HG02943 (cell line): ENCODE measurements around the gene EGF.
"Not testable (repeated sequence)": the region's sequence is repeated elsewhere in the genome, so short reads cannot be mapped to it uniquely, and the experiment has no call there.

ENCODE experiments used
- ATAC-seq: cut with Tn5 transposase; IDR thresholded peaks from one replicate; pipeline ENCODE4 v1.9.1; 2021; ENCODE audit warnings: mild to moderate bottlenecking, low read depth, moderate library complexity; ENCODE audit not compliant: unreplicated experiment

The EGF gene

GRCh38 chr4:109912706-109913595 lies at the start of gene EGF:
EGF (plus strand) TSS chr4:109912883; CDS start chr4:109913336, 453 bp downstream.
- no peak for ATAC-seq

- no peak for ATAC-seq
Measured at GRCh38 chr4:109864134-109864533, 48.5 kb upstream of the EGF start.

DNA sequence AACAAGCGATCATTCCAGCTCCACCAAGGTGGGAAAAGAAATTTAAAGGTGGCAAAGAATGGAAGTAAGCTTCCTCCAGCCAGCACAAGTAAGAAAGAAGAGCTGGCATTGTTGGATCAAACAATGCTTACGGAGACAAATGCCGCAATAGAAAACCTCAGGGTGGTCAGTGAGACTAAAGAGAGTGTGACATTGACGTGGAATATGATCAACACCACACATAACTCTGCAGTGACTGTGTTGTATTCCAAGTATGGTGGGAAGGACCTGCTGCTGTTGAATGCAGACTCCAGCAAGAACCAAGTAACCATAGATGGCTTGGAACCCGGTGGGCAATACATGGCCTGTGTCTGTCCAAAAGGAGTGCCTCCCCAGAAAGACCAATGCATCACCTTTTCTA lies 42.6 kb upstream of the EGF start:
- no peak for ATAC-seq

- ATAC-seq, result no peak
Measured at GRCh38 chr4:109872065-109872464, 40.6 kb upstream of the EGF start.

DNA sequence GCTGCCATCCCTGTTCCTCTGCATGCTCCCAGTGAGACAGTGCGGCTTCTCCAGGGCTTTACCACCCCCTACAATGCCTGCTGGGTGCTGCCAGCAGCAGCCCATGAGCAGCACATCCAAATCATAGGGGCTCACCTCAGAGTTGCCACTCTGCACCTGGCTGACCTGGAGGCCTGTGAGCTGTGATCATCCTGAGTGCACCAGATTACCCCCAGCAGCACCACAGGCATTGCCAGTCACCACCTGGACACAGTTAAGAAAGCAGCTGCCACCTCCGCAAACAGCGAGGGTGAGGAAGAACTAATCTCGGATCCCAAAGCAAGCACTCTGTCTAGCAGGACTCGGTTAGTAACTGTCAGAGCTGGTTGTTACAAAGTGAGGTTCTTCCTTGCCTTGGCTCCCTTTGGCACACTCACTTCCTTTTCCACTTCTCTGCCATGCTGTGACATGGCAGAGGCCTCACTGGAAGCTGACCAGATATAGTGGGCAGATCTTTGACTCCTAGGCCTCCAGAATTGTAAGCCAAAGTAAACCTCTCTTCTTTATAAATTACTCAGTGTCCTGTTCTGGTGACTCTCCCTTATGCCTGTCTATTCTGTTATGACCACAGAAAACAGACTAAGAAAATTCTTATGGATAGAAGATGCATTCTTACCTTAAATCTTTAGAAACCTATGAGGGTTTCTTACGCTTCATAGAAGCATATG lies 39.6 kb upstream of the EGF start:
- no peak for ATAC-seq

DNA sequence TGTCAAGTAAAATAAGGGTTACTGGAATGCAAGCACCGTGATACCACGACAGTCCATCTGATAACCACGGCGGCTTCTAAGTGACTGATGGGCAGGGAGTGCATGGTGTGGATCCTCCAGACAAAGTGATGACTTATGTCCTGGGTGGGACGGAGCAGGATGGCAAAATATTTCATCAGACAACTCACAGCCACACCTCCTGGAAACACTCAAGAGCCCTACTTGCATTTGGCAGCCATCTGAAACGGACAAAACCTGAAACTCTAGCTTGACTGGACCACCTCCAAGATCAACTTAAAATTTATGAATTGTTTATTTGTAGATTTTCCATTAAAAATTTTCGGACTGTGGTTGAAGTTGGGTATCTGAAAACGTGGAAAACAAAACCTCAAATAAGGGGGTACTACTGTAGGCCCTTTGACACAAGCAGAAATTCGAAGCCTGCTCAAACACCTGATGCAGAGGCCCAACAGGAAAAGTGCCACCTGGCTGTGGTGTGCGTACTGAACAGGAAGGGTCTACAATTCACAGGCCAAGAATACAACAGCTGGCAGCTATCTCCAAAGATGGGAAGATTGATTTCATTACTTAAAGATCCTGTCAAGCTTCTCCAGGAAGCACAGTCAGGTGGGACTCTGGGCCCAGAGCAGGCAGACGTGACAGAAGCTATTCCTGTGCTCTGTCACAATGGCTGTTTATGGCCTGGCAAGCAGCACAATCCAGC lies 38.7 kb upstream of the EGF start:
- no peak for ATAC-seq

DNA sequence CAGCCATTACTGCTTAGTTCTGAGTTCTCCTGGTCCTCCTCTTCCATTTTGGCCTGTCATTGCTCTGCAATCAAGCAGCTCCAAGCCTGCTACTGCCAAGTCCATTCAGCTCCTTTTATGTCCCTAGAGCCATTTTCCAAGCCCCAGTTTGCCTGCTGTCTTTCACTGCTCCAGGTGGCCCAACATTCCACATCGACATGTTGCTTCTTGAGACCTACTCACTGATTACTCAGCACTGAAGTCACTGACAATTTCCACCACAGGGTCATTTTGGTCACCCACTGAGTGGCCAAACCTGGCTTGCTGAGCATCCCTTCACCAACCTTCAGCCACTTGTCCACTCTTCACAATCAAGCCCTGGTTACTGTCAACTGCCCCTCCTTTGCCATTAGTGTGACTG lies 37.6 kb upstream of the EGF start:
- no peak for ATAC-seq

GRCh38 chr4:109875553-109875952 lies 37.1 kb upstream of the EGF start:
- not testable (repeated sequence) for ATAC-seq

- ATAC-seq, result no peak
Measured at GRCh38 chr4:109876634-109877265, 35.9 kb upstream of the EGF start.

GRCh38 chr4:109877400-109877799 lies 35.3 kb upstream of the EGF start:
- ATAC-seq, result peak; percentile 72

DNA sequence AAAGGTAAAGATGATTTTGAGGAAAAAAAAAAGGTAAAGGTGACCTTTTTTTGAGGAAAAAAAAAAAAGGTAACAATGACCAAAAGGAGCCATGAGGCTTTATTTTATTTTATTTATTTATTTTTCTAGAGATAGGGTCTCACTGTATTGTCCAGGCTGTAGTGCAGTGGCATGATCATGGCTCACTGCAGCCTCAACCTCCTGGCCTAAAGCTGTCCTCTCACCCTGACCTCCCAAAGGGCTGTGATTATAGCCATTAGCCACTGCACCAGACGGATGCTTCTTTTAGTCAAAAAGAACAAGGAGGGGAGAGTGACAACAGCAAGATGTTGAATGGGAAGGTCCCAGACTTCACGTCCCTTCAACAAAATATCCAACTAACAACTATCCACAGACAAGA lies 34.3 kb upstream of the EGF start:
- no peak for ATAC-seq

DNA sequence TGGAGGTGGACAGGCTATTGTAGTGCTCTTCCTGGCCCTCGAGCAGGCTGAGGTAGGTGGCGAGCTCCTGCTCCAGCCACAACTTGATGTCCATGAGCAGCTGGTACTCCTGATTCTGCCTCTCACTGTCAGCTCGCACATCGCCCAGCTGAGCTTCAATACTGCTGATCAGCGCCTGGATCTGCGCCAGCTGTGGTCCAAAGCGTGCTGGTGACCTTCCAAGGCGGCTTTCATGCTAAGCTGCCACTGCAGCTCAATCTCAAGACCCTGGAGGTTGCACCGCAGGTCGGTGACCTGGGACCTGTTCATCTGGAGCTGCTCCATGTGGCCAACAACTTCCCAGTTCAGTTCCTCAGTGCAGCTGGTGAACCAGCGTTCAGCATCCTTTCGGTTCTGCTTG lies 33.6 kb upstream of the EGF start:
- no peak for ATAC-seq

GRCh38 chr4:109879636-109880314 lies 32.9 kb upstream of the EGF start:
- no peak for ATAC-seq

GRCh38 chr4:109886303-109886702 lies 26.4 kb upstream of the EGF start:
- ATAC-seq, result no peak

DNA sequence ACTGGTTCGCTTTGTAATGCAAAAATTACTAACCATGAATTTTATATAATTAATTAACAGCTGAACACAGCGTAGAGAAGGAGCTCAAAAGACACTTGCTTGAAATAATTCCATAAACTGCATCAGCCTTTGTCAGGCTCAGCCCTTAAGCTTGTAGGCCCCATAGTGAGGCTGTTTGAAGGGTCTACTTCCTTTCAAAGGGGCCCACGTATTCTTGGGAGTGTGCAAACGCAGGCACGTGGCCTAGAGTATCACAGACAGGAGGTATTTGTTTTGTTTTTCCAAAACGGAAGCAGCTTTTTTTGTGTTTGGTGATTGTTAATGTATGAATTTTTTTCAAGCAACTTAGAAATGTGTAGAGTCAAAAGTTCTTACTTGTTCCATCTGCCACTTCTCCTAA lies 25.6 kb upstream of the EGF start:
- no peak for ATAC-seq

- ATAC-seq, result no peak
Measured at GRCh38 chr4:109890076-109890475, 22.6 kb upstream of the EGF start.

DNA sequence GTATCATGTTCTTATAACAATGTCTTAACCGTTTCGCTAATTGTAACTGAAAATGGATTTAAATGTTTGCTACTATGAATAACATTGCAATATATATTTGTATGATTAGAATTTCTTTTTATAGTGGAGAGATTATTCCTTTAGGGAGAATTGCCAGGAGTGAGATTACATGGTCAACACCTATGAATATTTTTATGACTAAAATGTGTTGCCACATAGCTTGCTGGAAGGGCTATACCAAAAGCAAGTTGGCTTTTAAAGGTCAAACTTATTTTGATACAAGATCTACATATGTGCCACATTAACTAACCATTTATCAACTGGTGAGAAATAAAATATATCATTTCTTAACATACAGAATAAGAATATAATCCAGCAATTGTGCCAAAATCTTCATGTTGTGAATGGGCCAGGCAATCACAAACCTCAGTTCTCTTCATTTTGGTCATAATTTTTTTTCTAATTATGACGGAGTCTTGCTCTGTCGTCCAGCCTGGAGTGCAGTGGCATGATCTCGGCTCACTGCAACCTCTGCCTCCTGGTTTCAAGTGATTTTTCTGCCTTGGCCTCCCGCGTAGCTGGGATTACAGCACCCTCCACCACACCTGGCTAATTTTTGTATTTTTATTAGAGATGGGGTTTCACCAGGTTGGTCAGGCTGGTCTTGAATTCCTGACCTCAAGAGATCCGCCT lies 10.0 kb upstream of the EGF start:
- ATAC-seq, result no peak

- ATAC-seq, result no peak
Measured at GRCh38 chr4:109908731-109909130, 4.0 kb upstream of the EGF start.

DNA sequence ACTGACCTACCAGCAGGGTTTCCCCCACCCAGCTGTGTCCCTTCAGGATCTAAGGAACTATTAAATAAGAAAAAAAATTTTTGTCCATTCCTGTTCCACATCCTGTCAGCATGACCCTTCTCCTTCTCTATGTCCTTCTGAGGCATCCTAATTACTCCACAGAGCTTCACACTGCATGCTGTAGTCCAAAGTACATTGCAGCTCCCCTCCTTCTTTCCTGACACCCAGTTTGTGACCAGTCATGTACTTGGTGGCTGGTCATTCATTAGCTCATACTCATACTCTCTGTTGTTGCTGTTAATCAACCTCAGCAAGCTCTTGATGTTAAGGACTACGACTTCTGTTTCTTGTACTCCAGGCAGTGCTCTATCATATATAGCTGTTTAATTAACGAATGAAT lies 2.4 kb upstream of the EGF start:
- ATAC-seq, result no peak
